ENCODE data around the gene CCDC179.

Gene CCDC179

DNA sequence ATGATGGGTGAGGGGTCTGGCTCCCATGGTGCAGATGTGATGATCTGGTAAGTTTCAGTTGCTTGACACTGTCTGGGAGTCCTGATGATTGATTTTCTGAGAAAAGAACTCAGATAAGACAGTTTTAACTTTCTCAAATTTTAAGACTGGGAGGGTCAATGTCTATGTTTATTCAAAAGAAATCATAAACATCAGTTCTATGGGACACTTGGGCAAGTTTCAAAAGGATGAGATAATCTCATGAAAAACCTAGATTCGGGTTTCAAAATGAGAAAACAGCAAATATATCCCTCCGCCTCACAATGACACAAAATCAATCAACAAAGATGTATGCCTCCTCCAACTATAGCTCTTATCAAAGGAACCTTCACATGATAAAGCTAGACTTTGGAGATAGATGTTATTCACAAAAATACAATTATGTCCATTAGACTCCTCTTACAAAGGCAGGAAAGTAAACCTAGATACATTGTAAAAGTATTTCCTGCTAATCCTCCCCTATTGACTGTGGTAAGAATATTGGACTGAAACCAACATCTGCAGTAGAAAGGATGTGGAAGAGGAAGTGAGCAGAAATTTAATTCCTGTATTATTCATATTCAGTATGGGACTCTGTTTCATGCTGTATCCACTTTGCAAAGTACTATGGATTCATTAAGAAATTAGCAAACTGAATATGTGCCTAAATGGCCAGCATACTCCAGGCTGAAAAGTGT, 52.3 kb downstream of the CCDC179 start:
- DNase-seq = no peak

- no peak for DNase-seq
These were observed 52.9 kb downstream of the CCDC179 start for GRCh38 chr11:22807391-22807790.

DNA sequence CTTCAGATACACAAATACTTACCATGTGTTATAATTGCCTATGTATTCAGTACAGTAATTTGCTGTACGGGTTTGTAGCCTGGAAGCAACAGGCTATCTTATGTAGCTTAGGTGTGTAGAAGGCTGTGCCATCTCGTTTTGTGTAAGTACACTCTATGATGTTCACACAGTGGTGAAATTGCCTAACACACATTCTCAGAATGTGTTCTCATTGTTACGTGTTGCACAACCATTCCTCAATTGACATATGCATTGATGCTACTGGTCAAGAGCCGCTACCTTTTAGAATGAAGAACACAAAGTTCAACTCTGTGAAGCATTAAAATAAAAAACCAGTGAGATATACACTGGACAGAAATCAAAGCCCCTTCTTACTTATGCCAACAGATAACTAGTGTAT, 57.4 kb downstream of the CCDC179 start:
- no peak for DNase-seq

DNA sequence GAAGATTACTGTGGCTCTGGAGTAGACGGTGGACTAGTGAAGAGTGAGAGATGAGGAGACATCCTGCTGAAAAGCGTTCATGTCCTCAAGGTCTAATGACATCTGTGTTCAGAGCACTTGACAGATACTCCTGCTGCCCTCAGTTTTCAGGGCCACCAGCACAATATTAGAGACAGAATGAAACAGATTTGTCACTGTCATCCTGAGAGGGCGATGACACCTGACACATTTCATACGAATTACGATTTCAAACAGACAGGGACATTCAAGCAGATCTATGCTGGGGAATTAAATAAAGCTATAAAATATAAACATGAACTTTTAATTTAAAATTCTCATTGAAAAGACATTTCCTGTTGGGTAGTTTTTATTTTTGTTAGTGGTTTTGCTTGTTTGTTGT, 59.8 kb downstream of the CCDC179 start:
- no peak for DNase-seq

- DNase-seq = no peak
These were observed 61.4 kb downstream of the CCDC179 start for GRCh38 chr11:22798901-22799300.

DNA sequence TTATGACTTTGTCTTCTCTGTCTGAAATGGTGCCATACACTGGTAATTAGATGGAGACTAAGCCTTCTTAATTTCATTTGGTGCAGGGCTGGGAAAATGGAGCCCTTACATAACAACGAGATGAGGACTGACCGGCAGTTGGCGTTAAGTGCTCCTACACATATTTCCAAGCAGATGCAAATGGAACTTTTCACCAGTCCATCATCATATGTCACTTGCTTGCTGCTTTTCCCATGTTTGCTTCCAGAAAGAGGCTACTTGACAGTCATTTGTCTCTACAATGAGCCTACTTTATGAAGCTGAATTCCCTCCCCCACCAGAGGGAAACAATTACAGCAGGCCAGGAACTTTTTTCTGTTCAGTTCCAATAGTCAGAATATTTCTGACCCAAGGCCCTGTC, 63.2 kb downstream of the CCDC179 start:
- no peak for DNase-seq
